H1 (cell line): Measurements from ENCODE around the gene NID2. TPM values are rescaled to one million over a fixed set of nuclear protein-coding genes. Genes with fewer than 3 reads are reported as not detected.

Source experiments
- CTCF ChIA-PET: fragments of 300-600 bp; sonication (Branson Sonifier 250); formaldehyde crosslinking; loops from one replicate; lab custom pipeline; 2021; ENCODE audit not compliant: partially characterized antibody; lab: Charles Lee
- POLR2A ChIA-PET: fragments of 300-600 bp; sonication (Branson Sonifier 250); formaldehyde crosslinking; loops from one replicate; lab custom pipeline; 2021; ENCODE audit warnings: inconsistent platforms; ENCODE audit not compliant: partially characterized antibody; lab: Charles Lee
- DNase-seq, 2 experiments: peaks; one replicate each; pipeline versions ENCODE4 v3.0.0 to v3.0.0-alpha.2; 2010 to 2022; ENCODE audit warnings: low spot score in 2 of 2, low read depth in 1 of 2, mixed read lengths in 1 of 2
- FAIRE-seq: peaks from 2 replicates; lab custom pipeline; 2011; peaks lifted over from hg19 to GRCh38; lab: Jason Lieb, UNC
- H2AFZ ChIP-seq: 2 replicates; pipeline ENCODE4 v1.8.1; 2012; ENCODE audit warnings: low read length, inconsistent platforms
- H2AK5ac ChIP-seq: 2 replicates; pipeline ENCODE4 v1.6.1; 2013; ENCODE audit warnings: low read depth, low read length
- H2BK120ac ChIP-seq: replicated peaks from 2 replicates; pipeline ENCODE3; 2013; ENCODE audit warnings: low read depth, low read length, inconsistent platforms
- H2BK12ac ChIP-seq: 2 replicates; pipeline ENCODE4 v1.6.1; 2013; ENCODE audit warnings: low read depth, low read length
- H2BK15ac ChIP-seq: 2 replicates; pipeline ENCODE4 v1.6.1; 2013; ENCODE audit warnings: low read length
- H2BK20ac ChIP-seq: 2 replicates; pipeline ENCODE4 v1.6.1; 2013; ENCODE audit warnings: low read length
- H2BK5ac ChIP-seq: 2 replicates; pipeline ENCODE4 v1.6.1; 2013; ENCODE audit warnings: low read depth, low read length
- H3K14ac ChIP-seq: 2 replicates; pipeline ENCODE4 v1.6.1; 2013; ENCODE audit warnings: inconsistent platforms; ENCODE audit not compliant: insufficient read length
- H3K18ac ChIP-seq: 2 replicates; pipeline ENCODE4 v1.6.1; 2013; ENCODE audit warnings: low read length; ENCODE audit errors: extremely low read depth
- H3K23ac ChIP-seq: 2 replicates; pipeline ENCODE4 v1.6.1; 2013; ENCODE audit warnings: inconsistent platforms; ENCODE audit not compliant: insufficient read length
- H3K23me2 ChIP-seq: 2 replicates; pipeline ENCODE4 v1.6.1; 2013; ENCODE audit warnings: low read depth, low read length
- H3K27ac ChIP-seq: 2 replicates; pipeline ENCODE4 v1.6.1; 2011; ENCODE audit warnings: low read depth, low read length, inconsistent platforms
- H3K27me3 ChIP-seq, 4 experiments: replicated peaks in 1 of 4; 1 replicate in 1 of 4; 2 replicates in 3 of 4; pipeline versions ENCODE4 v1.6.1 to v1.8.1; 2011 to 2013; ENCODE audit warnings: low read length in 3 of 4, mild to moderate bottlenecking in 3 of 4, inconsistent platforms in 2 of 4, mixed read lengths in 2 of 4, moderate library complexity in 1 of 4; ENCODE audit not compliant: control insufficient read depth in 3 of 4, insufficient read depth in 3 of 4; ENCODE audit errors: extremely low read depth in 1 of 4
- H3K36me3 ChIP-seq, 4 experiments: 2 replicates each; pipeline versions ENCODE4 v1.6.1 to v1.8.1; 2011 to 2013; ENCODE audit warnings: mild to moderate bottlenecking in 4 of 4, low read length in 3 of 4, moderate library complexity in 2 of 4, control low read depth in 1 of 4, inconsistent platforms in 1 of 4; ENCODE audit not compliant: insufficient read depth in 4 of 4, control insufficient read depth in 2 of 4
- H3K4ac ChIP-seq: replicated peaks from 2 replicates; pipeline ENCODE3; 2013; ENCODE audit warnings: low read length, low read depth, mixed read lengths, inconsistent platforms; ENCODE audit not compliant: insufficient read length
- H3K4me1 ChIP-seq, 4 experiments: replicated peaks in 1 of 4; 1 replicate in 1 of 4; 2 replicates in 3 of 4; pipeline versions ENCODE4 v1.6.1 to v1.8.1; 2011 to 2013; ENCODE audit warnings: low read length in 3 of 4, inconsistent platforms in 2 of 4, mixed read lengths in 1 of 4; ENCODE audit not compliant: insufficient read depth in 4 of 4, control insufficient read depth in 3 of 4
- H3K4me2 ChIP-seq, 2 experiments: 2 replicates each; pipeline versions ENCODE4 v1.6.1 to v1.8.1; 2011 to 2013; ENCODE audit warnings: low read depth in 2 of 2, low read length in 2 of 2, control low read depth in 1 of 2, inconsistent platforms in 1 of 2, mild to moderate bottlenecking in 1 of 2; ENCODE audit not compliant: insufficient read depth in 1 of 2
- H3K4me3 ChIP-seq, 4 experiments: fragments of 200-600, 300-600 bp in 1 of 4; sonication (generic), shearing (Covaris generic), sonication (Bioruptor Twin) in 1 of 4; 2 replicates each; pipeline versions ENCODE4 v1.5.1 to v1.8.1; 2011 to 2016; ENCODE audit warnings: low read length in 4 of 4, low read depth in 3 of 4, control low read depth in 2 of 4, inconsistent platforms in 2 of 4, mild to moderate bottlenecking in 2 of 4, mixed read lengths in 1 of 4, moderate library complexity in 1 of 4; ENCODE audit not compliant: insufficient read depth in 2 of 4; ENCODE audit errors: extremely low read depth in 1 of 4
- H3K56ac ChIP-seq: replicated peaks from 2 replicates; pipeline ENCODE3; 2013; ENCODE audit warnings: low read depth, mild to moderate bottlenecking, mixed read lengths, low read length, inconsistent platforms; ENCODE audit not compliant: insufficient read length
- H3K79me1 ChIP-seq: 2 replicates; pipeline ENCODE4 v1.6.1; 2013; ENCODE audit warnings: low read depth, low read length, control low read depth
- H3K79me2 ChIP-seq, 2 experiments: 2 replicates each; pipeline versions ENCODE4 v1.6.1 to v1.8.1; 2012 to 2013; ENCODE audit warnings: low read length in 2 of 2, mild to moderate bottlenecking in 2 of 2, inconsistent platforms in 1 of 2; ENCODE audit not compliant: insufficient read depth in 2 of 2, control insufficient read depth in 1 of 2
- H3K9ac ChIP-seq, 4 experiments: replicated peaks in 1 of 4; 1 replicate in 1 of 4; 2 replicates in 3 of 4; pipeline versions ENCODE4 v1.6.1 to v1.8.1; 2011 to 2013; ENCODE audit warnings: low read depth in 3 of 4, low read length in 3 of 4, control low read depth in 2 of 4, mild to moderate bottlenecking in 2 of 4, moderate library complexity in 2 of 4, inconsistent platforms in 1 of 4; ENCODE audit errors: extremely low read depth in 1 of 4
- H3K9me3 ChIP-seq, 2 experiments: 2 replicates each; pipeline versions ENCODE4 v1.6.1 to v1.8.1; 2012 to 2013; ENCODE audit warnings: mild to moderate bottlenecking in 2 of 2, moderate library complexity in 2 of 2, control low read depth in 1 of 2, inconsistent platforms in 1 of 2, low read depth in 1 of 2, low read length in 1 of 2, mixed read lengths in 1 of 2; ENCODE audit not compliant: insufficient read depth in 2 of 2
- H4K20me1 ChIP-seq, 2 experiments: replicated peaks in 1 of 2; 2 replicates each; pipeline versions ENCODE3 to v1.8.1; 2011 to 2013; ENCODE audit warnings: inconsistent platforms in 2 of 2, low read length in 2 of 2, mild to moderate bottlenecking in 1 of 2; ENCODE audit not compliant: insufficient read depth in 2 of 2, control insufficient read depth in 1 of 2
- H4K5ac ChIP-seq: 2 replicates; pipeline ENCODE4 v1.6.1; 2013; ENCODE audit warnings: low read length, low read depth, mixed read lengths, inconsistent platforms; ENCODE audit not compliant: insufficient read length
- H4K8ac ChIP-seq: 2 replicates; pipeline ENCODE4 v1.8.0; 2013; ENCODE audit warnings: mild to moderate bottlenecking, moderate library complexity, low read length, inconsistent platforms; ENCODE audit not compliant: insufficient read depth; ENCODE audit errors: extremely low read depth
- H4K91ac ChIP-seq: replicated peaks from 2 replicates; pipeline ENCODE3; 2013; ENCODE audit warnings: low read length, mixed read lengths, inconsistent platforms; ENCODE audit not compliant: insufficient read length
- HDAC2 ChIP-seq, 2 experiments: fragments of 300-600 bp in 1 of 2; sonication (generic) in 1 of 2; IDR thresholded peaks; 2 replicates each; pipeline ENCODE4 v1.6.1; 2011 to 2012; ENCODE audit warnings: low read depth in 2 of 2, low read length in 2 of 2, mild to moderate bottlenecking in 2 of 2, moderate library complexity in 2 of 2, borderline replicate concordance in 1 of 2, inconsistent platforms in 1 of 2
- POLR2A ChIP-seq, 2 experiments: IDR thresholded peaks; 1 replicate in 1 of 2; 2 replicates in 1 of 2; pipeline ENCODE4 v1.6.1; 2011; ENCODE audit warnings: low read depth in 2 of 2, low read length in 2 of 2, mild to moderate bottlenecking in 2 of 2; ENCODE audit errors: control extremely low read depth in 1 of 2
- RNF2 ChIP-seq: fragments of 200-900, 300-1000 bp; sonication (generic); IDR thresholded peaks from 2 replicates; pipeline ENCODE4 v1.7.1; 2016; ENCODE audit warnings: borderline replicate concordance, low read depth, mild to moderate bottlenecking, antibody characterized with exemption, low read length; ENCODE audit not compliant: poor library complexity, severe bottlenecking; ENCODE audit errors: missing control alignments
- WGBS, 2 experiments: shearing (Covaris generic) in 1 of 2; methylation state at CpG; one replicate each; pipeline versions ENCODE4 v1.1.6 to v1.1.7; 2013 to 2015; ENCODE audit warnings: low lambda C conversion rate in 2 of 2, mixed read lengths in 2 of 2, inconsistent platforms in 1 of 2, low coverage in 1 of 2, missing lambda C conversion rate in 1 of 2; ENCODE audit not compliant: insufficient replicate concordance in 2 of 2, insufficient coverage in 1 of 2, insufficient read length in 1 of 2; ENCODE audit errors: extremely low coverage in 1 of 2, missing lambda C conversion rate in 1 of 2; 5-methylcytosine and 5-hydroxymethylcytosine counted together
- polyA plus RNA-seq, 7 experiments: library from polyadenylated mRNA; depleted of rRNA in 3 of 7; stranded (reverse) in 5 of 7; unstranded in 2 of 7; fragments of >200 nt in 5 of 7; fragments of 200-250 nt in 2 of 7; gene quantifications; 1 replicate in 5 of 7; 2 replicates in 1 of 7; 4 replicates in 1 of 7; pipeline versions ENCODE4 v1.2.1 to v1.2.3, GENCODE V29; 2011 to 2013; ENCODE audit warnings: missing spikeins in 2 of 7, mixed read lengths in 2 of 7
- total RNA-seq: library from RNA; stranded (reverse); fragmentation: NEBNext Ultra II Directional; extraction: Animal tissue kit (Norgen Biotek cat#: 25700); gene quantifications from 2 replicates; pipeline ENCODE4 v1.2.1, GENCODE V29; 2021

The NID2 gene
- total and polyA plus RNA-seq, 2 of the 8 experiments (the other 6 are each of a cell fraction or from before 2014, with no cell fraction given): 6.1 to 12.6 TPM

- H3K36me3 ChIP-seq: no peaks in the 10 kb centered on the region
- no peak overlapping the region for H2BK5ac ChIP-seq
- H4K5ac ChIP-seq: no peak overlapping the region
- no peak overlapping the region for H3K27ac ChIP-seq
- H3K79me1 ChIP-seq: no peaks in the 10 kb centered on the region
- H3K23ac ChIP-seq: no peak overlapping the region
- no peak overlapping the region for H3K4ac ChIP-seq
- no peaks in the 10 kb centered on the region for H3K4me1 ChIP-seq
- no peaks in the 10 kb centered on the region for H3K79me2 ChIP-seq
- H3K4me3 ChIP-seq: no peak overlapping the region
- no peaks in the 10 kb centered on the region for H3K9me3 ChIP-seq
- H2BK20ac ChIP-seq: no peak overlapping the region
- no peak overlapping the region for H2AFZ ChIP-seq
- no peak overlapping the region for H2AK5ac ChIP-seq
- H2BK15ac ChIP-seq: no peak overlapping the region
- no peak overlapping the region for H4K91ac ChIP-seq
- no peaks in the 10 kb centered on the region for H3K23me2 ChIP-seq
- TF ChIP-seq POLR2A (IDR thresholded peaks at IDR 0.05; ENCODE audit: control extremely low read depth in 1 of 2, low read depth in 2 of 2, low read length in 2 of 2) (no peak), RNF2 (no peak), HDAC2 (IDR thresholded peaks at IDR 0.05; ENCODE audit: borderline replicate concordance in 1 of 2, low read depth in 2 of 2, low read length in 2 of 2) (no peak)
- TF ChIP-seq, all 59 proteins: peak for 0
- Histone ChIP-seq H3K4me2 (no peak overlapping the region), H2BK12ac (no peak overlapping the region), H4K8ac (no peak overlapping the region), H3K56ac (no peak overlapping the region), H3K27me3 (no peaks in the 10 kb centered on the region), H2BK120ac (no peak overlapping the region), H4K20me1 (no peaks in the 10 kb centered on the region), H3K18ac (no peak overlapping the region), H3K9ac (no peak overlapping the region), H3K14ac (no peak overlapping the region)
- WGBS, 2 experiments: 90% methylated on average over 4 of the region's 4 CpGs; no CpG with 5 or more reads in 1 of the 2 experiments
- DNase-seq: no peak
- POLR2A ChIA-PET: no interaction called here
- no peak for FAIRE-seq
- CTCF ChIA-PET: interaction anchor here (1.0 to 1.9 kb wide), 2 partner anchors 17 to 20 kb away, joined by 3 to 5 read pairs; no protein-coding TSS in a partner anchor
These were observed 22.1 kb upstream of the NID2 start for GRCh38 chr14:52090936-52091335.
